ENCODE data around the gene GRID1.

GRCh38 chr10:86255405-86256251, 111.0 kb downstream of the GRID1 start:
- TF ChIP-seq, protein P1, sequence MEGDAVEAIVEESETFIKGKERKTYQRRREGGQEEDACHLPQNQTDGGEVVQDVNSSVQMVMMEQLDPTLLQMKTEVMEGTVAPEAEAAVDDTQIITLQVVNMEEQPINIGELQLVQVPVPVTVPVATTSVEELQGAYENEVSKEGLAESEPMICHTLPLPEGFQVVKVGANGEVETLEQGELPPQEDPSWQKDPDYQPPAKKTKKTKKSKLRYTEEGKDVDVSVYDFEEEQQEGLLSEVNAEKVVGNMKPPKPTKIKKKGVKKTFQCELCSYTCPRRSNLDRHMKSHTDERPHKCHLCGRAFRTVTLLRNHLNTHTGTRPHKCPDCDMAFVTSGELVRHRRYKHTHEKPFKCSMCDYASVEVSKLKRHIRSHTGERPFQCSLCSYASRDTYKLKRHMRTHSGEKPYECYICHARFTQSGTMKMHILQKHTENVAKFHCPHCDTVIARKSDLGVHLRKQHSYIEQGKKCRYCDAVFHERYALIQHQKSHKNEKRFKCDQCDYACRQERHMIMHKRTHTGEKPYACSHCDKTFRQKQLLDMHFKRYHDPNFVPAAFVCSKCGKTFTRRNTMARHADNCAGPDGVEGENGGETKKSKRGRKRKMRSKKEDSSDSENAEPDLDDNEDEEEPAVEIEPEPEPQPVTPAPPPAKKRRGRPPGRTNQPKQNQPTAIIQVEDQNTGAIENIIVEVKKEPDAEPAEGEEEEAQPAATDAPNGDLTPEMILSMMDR (IDR thresholded peaks at IDR 0.05) = no peak
- no peak for TF ChIP-seq POLR2A (IDR thresholded peaks at IDR 0.05)
- TF ChIP-seq POLR2AphosphoS5 (IDR thresholded peaks at IDR 0.05) = no peak
- TF ChIP-seq EP300 (IDR thresholded peaks at IDR 0.05) = no peak
